Mammary epithelial cell (primary cell): Measurements from ENCODE around the gene OBP2B.

Source experiments
- CTCF ChIP-seq, 2 donors: IDR thresholded peaks in 1 of 2; conservative IDR thresholded peaks in 1 of 2; 2 replicates each; pipeline ENCODE4 v1.5.1; 2011 to 2012; ENCODE audit warnings: inconsistent platforms in 2 of 2, low read length in 2 of 2, mild to moderate bottlenecking in 2 of 2, control low read depth in 1 of 2, low read depth in 1 of 2; ENCODE audit not compliant: insufficient read depth in 1 of 2; ENCODE audit errors: extremely low read depth in 1 of 2
- EZH2 ChIP-seq: IDR thresholded peaks from 2 replicates; pipeline ENCODE4 v1.6.1; 2012; ENCODE audit warnings: low read length, inconsistent platforms, borderline replicate concordance

DNA sequence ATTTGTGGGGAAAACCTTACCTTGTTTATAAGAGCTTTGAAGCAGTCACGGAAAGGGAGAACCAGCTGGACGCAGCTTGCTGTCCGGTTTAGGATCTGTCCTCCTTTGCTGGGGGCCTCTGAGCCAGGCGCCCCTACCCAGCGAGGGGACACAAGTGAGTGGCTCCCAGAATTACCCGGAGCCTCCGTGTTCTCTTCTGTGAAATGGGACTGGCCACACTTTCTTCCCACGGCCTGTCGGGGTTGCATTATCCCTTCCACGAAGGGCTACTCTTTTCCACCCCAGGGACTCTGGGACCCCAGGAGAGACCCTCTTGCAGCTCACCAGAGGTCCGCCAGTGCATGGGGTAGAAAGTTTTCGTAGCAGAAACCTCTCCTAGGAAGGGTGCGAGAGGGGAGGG, 44.9 kb downstream of the OBP2B start:
- TF ChIP-seq CTCF (conservative IDR thresholded peaks at IDR 0.05 in 1 of 2, IDR thresholded peaks at IDR 0.05 in 1 of 2; ENCODE audit: extremely low read depth in 1 of 2, insufficient read depth in 1 of 2, low read depth in 1 of 2, low read length in 2 of 2) (no peak), EZH2 (no peak)
